GM10847 (cell line): ENCODE results near the gene MSX1.

Source experiments
- POLR2A ChIP-seq: IDR thresholded peaks from 2 replicates; pipeline ENCODE4 v1.6.1; 2011; ENCODE audit not compliant: insufficient read length; ENCODE audit errors: extremely low read depth

MSX1 gene

DNA sequence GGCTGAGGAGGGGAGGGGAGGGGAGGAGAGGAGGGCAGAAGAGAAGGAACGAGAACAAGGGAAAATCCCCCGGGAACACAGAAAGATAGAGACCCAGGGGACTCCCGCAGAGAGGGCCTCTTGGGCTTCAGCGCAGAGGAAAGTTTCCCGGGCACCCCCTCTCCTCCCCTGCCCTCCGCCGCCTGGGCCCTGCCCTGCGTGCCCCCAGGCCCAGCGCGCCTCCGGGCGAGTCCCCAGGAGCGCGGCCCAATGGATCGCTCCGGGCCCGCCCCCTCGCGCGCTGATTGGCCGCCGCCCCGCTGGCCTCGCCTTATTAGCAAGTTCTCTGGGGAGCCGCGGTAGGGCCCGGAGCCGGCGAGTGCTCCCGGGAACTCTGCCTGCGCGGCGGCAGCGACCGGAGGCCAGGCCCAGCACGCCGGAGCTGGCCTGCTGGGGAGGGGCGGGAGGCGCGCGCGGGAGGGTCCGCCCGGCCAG, at the start of gene MSX1:
MSX1 (plus strand) TSS at position 341 of the 474 bp plus-strand sequence. CDS start 235 bp downstream, outside the sequence.
- TF ChIP-seq POLR2A: peak; percentile 98

DNA sequence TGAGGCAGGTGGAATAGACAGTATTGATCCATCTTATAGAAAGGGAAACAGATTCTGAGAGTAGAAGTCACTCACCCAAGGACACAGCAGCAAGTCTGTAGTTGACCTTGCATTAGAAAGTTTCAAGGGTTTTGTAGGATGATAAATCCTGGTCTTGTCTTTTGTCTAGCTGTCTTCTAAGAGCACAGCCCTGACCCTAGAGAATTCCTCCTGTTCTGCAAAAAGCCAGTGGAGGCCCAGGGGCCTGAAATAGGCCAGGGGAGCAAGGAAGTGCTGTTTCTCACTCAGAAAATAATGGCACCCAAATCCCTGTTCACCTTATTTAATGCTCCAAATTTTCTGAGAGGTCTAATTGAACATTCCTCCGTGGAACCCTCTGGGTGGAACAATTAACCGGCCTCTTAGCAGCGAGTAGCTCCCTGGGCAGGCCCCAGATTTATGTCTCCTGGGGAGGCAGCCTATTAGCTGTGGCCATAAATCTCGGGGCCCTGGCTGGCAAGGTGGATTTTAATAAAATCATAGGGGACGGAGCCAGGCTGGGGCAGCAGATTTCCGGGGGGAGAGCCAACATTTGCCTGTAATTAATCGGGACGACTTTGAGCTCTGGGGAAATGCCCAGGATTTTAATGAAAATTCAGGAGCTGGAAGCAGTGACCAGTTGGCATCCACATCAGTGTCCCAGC, 49.2 kb upstream of the MSX1 start:
- TF ChIP-seq POLR2A: no peak

DNA sequence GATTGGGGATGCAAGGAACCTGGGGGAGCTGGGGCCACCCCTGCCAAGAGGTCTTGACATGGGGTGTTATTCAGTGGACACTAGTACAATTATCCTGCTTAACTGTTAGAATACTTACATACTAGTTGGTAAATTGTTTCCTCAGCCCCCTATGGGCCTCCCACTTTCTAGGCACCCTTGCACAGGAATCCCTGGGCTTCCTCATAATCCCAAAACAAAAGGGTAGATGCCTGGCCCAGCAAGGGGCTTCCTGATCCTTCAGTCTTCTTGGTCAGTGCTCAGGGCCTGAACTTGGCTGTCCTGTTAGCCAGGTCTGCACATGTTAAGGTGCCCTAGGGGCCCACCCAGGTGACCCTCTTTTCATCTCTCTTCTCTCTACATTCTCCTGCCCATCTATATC, 48.7 kb upstream of the MSX1 start:
- no peak for TF ChIP-seq POLR2A

- no peak for TF ChIP-seq POLR2A
These were observed 47.2 kb upstream of the MSX1 start for GRCh38 chr4:4812145-4812794.

- TF ChIP-seq POLR2A: no peak
These were observed 40.9 kb upstream of the MSX1 start for GRCh38 chr4:4818415-4819212.

- no peak for TF ChIP-seq POLR2A
These were observed 40.3 kb upstream of the MSX1 start for GRCh38 chr4:4819213-4819606.

DNA sequence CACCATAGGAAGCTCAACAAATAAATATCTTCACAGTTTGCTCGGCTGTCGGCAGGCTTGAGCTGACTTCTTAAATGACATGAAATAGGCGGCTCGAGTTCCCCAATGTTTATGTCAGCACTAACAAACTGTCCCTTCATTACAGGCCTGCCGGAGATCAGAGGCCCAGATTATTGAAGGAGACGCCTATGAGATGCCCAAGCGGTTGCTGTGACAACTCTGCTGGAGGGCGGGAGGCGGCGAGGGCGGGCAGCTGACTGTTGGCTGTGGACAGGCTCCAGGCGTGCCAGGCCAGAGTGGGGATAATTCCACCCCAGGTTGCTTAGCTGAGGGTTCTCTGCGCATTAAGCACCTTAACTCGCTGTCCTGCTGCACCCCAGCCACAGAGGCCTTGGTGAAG, 39.2 kb upstream of the MSX1 start:
- TF ChIP-seq POLR2A: no peak

GRCh38 chr4:4820739-4821138, 38.7 kb upstream of the MSX1 start:
- TF ChIP-seq POLR2A: no peak

- TF ChIP-seq POLR2A: no peak
These were observed 37.9 kb upstream of the MSX1 start for GRCh38 chr4:4821577-4821976.

- TF ChIP-seq POLR2A: no peak
These were observed 35.8 kb upstream of the MSX1 start for GRCh38 chr4:4823621-4824162.

DNA sequence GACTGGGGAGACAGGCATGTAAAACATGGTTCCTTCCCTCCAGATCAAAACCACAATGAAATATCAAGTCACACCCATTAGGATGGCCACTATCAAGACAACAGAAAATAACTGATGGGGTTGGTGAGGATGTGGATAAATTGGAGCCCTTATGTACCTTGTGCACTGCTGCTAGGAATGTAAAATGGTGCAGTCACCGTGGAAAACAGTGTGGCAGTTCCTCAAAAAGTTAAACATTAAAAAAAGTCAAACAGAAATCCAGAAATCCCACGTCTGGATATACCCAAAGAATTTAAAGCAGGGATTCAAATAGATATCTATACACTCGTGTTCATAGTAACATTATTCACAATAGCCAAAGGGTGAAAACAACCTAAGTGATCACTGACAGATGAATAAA, 35.2 kb upstream of the MSX1 start:
- no peak for TF ChIP-seq POLR2A

DNA sequence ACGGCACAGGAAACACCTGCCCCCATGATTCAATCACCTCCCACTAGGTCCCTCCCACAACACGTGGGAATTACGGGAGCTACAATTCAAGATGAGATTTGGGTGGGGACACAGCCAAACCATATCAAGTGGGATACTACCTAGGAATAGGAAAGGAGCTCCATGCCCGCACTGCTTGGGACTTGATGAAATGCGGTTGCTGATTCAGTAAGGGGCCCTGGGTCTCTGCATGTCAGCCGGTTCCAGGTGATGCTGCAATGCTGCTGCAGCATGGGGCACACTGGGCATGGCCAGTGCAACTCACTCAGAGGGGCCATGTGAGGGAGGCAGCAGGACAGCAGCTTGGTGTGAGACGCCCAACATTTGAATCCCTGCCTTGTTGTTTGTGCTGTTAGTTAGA, 34.0 kb upstream of the MSX1 start:
- no peak for TF ChIP-seq POLR2A

DNA sequence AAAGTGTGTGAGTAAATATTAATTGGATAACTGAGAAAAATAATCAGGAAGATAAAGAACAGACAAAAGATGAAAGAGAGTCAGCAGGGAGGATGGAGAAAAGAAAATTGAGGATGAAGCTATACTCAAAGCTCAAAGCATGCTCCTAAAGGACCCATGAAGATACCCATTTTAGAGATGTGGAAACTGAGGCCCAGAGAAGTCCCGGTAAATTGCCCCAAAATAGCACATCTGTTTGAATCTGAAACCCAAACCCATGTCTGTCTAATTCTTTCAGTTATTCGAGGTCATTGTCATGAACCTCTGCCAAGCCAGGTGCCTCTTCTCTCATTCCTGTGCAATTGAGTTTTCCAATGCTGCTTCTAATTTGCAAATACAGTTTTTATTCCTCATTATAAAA, 29.6 kb upstream of the MSX1 start:
- TF ChIP-seq POLR2A: no peak

- no peak for TF ChIP-seq POLR2A
These were observed 28.2 kb upstream of the MSX1 start for GRCh38 chr4:4831266-4831665.

DNA sequence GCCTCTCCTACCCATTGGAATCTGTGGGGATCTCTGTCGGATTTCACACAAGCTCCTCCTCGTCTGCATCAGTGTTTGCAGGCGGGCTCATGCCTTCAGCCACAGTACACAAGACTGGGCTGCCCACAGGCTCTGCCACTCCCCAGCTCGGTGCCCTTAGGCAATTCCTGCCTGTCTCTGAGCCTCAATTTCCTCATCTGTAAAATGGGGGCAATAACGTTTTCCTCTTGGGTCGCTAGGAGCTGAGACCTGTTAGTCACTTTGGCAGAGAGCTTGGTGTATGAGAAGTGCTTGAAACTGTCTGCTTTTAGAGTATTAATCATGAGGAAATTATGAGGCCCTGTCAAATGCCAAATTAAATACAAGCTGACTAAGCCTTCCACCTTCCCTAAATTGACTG, 27.6 kb upstream of the MSX1 start:
- no peak for TF ChIP-seq POLR2A

DNA sequence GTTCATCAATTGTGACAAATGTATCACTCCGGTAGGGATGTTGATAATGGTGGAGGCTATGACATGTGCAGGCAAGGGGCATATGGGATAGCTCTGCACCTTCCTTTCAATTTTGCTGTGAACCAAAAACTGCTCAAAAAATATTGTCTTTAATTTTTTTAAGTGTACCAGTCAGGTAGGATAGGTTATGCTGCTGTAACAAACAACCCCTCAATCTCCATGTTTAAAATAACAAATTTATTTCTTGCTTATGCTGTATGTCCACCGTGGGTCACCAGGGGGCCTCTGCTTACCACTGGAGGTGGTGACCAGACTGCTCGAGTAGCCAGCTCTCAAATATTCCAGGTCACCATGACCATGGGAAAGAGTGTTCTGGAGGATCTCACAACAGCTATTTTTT, 23.4 kb upstream of the MSX1 start:
- no peak for TF ChIP-seq POLR2A
